ENCODE measurements around the gene ABCC3. TPM values are rescaled to one million over a fixed set of nuclear protein-coding genes. Genes with fewer than 3 reads are reported as not detected.

ABCC3 gene
- total RNA-seq, 1 experiment from 2014 or later = 66.2 TPM

- Histone ChIP-seq H2AFZ (ENCODE audit: low read depth, low read length, poor library complexity, severe bottlenecking) (peak within 1 kb of the TSS; percentile 37), H3K9me2 (ENCODE audit: insufficient read depth) (no peaks in the 10 kb centered on the region), H3K4me1 (ENCODE audit: control insufficient read depth in 1 of 2, insufficient read depth in 2 of 2, low read length in 2 of 2) (peaks cover 14 to 43% of the 10 kb centered on the region in 2 experiments), H3K4me3 (replicated peaks in 1 of 2; ENCODE audit: low read depth in 1 of 2, low read length in 2 of 2) (peak within 1 kb of the TSS; percentile 76 to 79), H3K4me2 (ENCODE audit: low read length) (peak within 1 kb of the TSS; percentile 87), H3K9ac (ENCODE audit: low read length) (peak within 1 kb of the TSS; percentile 85), H3K79me2 (ENCODE audit: insufficient read depth, low read length) (peaks cover 63% of the 10 kb centered on the region), H3K27ac (ENCODE audit: low read depth, low read length) (peak within 1 kb of the TSS; percentile 96), H3K27me3 (ENCODE audit: insufficient read depth, low read length) (no peaks in the 10 kb centered on the region), H4K20me1 (ENCODE audit: insufficient read depth) (no peaks in the 10 kb centered on the region), H3K36me3 (ENCODE audit: control insufficient read depth in 1 of 2, insufficient read depth in 2 of 2, low read length in 2 of 2) (peaks cover 0 to 12% of the 10 kb centered on the region in 2 experiments; a peak in 1 of 4 replicates), H3K9me3 (ENCODE audit: control insufficient read depth in 1 of 2, insufficient read depth in 1 of 2, low read depth in 1 of 2, low read length in 2 of 2) (no peaks in the 10 kb centered on the region)
- intact Hi-C loops (cut with micrococcal nuclease) = loop anchor here (5.0 kb wide), 1 partner anchor 135 kb away; no protein-coding TSS in a partner anchor
- TSS peak; percentile 69 for BruUV-seq (replicated peaks)
- DNase-seq (ENCODE audit: low read depth, low spot score) (peak; percentile 90), ATAC-seq (peak; percentile 79)
- CTCF ChIA-PET = interaction anchor here (0.6 to 2.8 kb wide), 3 partner anchors 14 to 224 kb away, joined by 3 to 25 read pairs (median 3); no protein-coding TSS in a partner anchor
- RAD21 ChIA-PET (ENCODE audit: low non-redundant PET in 1 of 2, low total read pairs in 2 of 2, uncharacterized antibody in 2 of 2, unreplicated experiment in 2 of 2) = no interaction called here
- POLR2A ChIA-PET = interaction anchor here (0.7 to 1.9 kb wide), 3 partner anchors 12 to 69 kb away, joined by 4 to 7 read pairs (median 5); partner anchors contain the start of gene LUC7L3
- TF ChIP-seq ZFX (IDR thresholded peaks at IDR 0.05) = peak; percentile 100
- TF ChIP-seq EZH2phosphoT487 (IDR thresholded peaks at IDR 0.05; ENCODE audit: borderline replicate concordance) = no peak
- peak; percentile 81 for TF ChIP-seq SP1 (IDR thresholded peaks at IDR 0.05; ENCODE audit: low read depth)
- peak; percentile 77 for TF ChIP-seq JUND (IDR thresholded peaks at IDR 0.05)
- peak; percentile 76 for TF ChIP-seq CEBPB (IDR thresholded peaks at IDR 0.05; ENCODE audit: low read depth)
- peak; percentile 68 for TF ChIP-seq TCF7L2 (IDR thresholded peaks at IDR 0.05; ENCODE audit: borderline replicate concordance, extremely low read depth, insufficient read depth, insufficient read length)
- TF ChIP-seq POLR2AphosphoS5 (IDR thresholded peaks at IDR 0.05; ENCODE audit: low read depth, low read length) = peak; percentile 85
- TF ChIP-seq REST (IDR thresholded peaks at IDR 0.05; ENCODE audit: low read depth) = no peak
- no peak for TF ChIP-seq ZBTB33 (IDR thresholded peaks at IDR 0.05; ENCODE audit: extremely low read depth, insufficient replicate concordance, low read length)
- TF ChIP-seq CTCF (IDR thresholded peaks at IDR 0.05 in 2 of 3, conservative IDR thresholded peaks at IDR 0.05 in 1 of 3; ENCODE audit: borderline replicate concordance in 1 of 3, insufficient read depth in 1 of 3, low read depth in 2 of 3, low read length in 2 of 3) = no peak
- 0 out of 2 replicates have a peak, but pooled peaks have one; percentile 35 for TF ChIP-seq EGR1 (IDR thresholded peaks at IDR 0.05; ENCODE audit: low read depth)
- TF ChIP-seq SIN3A (IDR thresholded peaks at IDR 0.05; ENCODE audit: low read depth) = peak; percentile 90
- no peak; the same call in 1 of the 2 replicates for TF ChIP-seq ELF1 (IDR thresholded peaks at IDR 0.05; ENCODE audit: borderline replicate concordance, low read depth)
- peak; percentile 75 for TF ChIP-seq POLR2A (IDR thresholded peaks at IDR 0.05; ENCODE audit: borderline replicate concordance, extremely low read depth, insufficient read depth, insufficient read length)
- TF ChIP-seq SRF (IDR thresholded peaks at IDR 0.05; ENCODE audit: low read depth) = peak; percentile 64
- TF ChIP-seq FOSL1 (IDR thresholded peaks at IDR 0.05; ENCODE audit: low read depth) = peak; percentile 70
- no peak for TF ChIP-seq EZH2 (IDR thresholded peaks at IDR 0.05)
- peak; percentile 25; the same call in 1 of the 2 replicates for TF ChIP-seq RAD21 (IDR thresholded peaks at IDR 0.05; ENCODE audit: low read depth)
- TF ChIP-seq YY1 (IDR thresholded peaks at IDR 0.05; ENCODE audit: extremely low read depth, insufficient replicate concordance, low read depth, low read length) = peak; percentile 87
Measured at GRCh38 chr17:50707289-50708049, 72.8 kb downstream of the ABCC3 start, which contains the start of gene ANKRD40. TSS of gene ANKRD40 (minus strand) at chr17:50707914. CDS start at chr17:50707654, 260 bp downstream.
